GM10266 (cell line): ENCODE data around the gene LEUTX.
"Not testable (repeated sequence)": the region's sequence is repeated elsewhere in the genome, so short reads cannot be mapped to it uniquely, and the experiment has no call there.

Source experiments
- DNase-seq: peaks from one replicate; pipeline ENCODE4 v3.0.0; 2012; ENCODE audit errors: extremely low spot score
- CTCF ChIP-seq: IDR thresholded peaks from 2 replicates; pipeline ENCODE4 v1.5.1; 2012; ENCODE audit warnings: mild to moderate bottlenecking, low read depth; ENCODE audit not compliant: control insufficient read depth, insufficient read depth; ENCODE audit errors: missing control alignments

Gene LEUTX

GRCh38 chr19:39802958-39803357 lies 24.3 kb downstream of the LEUTX start:
- TF ChIP-seq CTCF: no peak
- DNase-seq: no peak

GRCh38 chr19:39805104-39805503 lies 26.4 kb downstream of the LEUTX start:
- no peak for DNase-seq

DNA sequence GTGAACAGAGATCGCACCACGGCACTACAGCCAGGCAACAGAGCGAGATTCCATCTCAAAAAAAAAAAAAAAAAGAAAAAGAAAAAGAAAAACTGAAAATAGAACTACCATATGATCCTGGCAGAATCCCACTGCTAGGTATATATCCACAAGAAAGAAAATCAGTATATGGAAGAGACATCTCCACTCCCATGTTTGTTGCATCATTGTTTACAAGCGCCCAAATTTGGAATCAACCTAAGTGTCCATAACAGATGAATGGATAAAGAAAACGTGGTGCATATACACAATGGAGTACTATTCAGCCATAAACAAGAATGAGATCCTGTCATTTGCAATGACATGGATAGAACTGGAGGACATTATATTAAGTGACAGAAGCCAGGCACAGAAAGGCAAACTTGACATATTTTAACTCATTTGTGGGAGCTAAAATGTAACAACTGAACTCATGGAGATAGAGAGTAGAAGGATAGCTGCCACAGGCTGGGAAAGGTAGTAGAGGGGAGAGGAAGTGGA lies 29.3 kb downstream of the LEUTX start:
- no peak for TF ChIP-seq CTCF
- no peak for DNase-seq

More at GRCh38 chr19:39805104-39805503, 26.4 kb downstream of the LEUTX start:
- TF ChIP-seq CTCF: no peak

GRCh38 chr19:39808688-39809087 lies 30.0 kb downstream of the LEUTX start:
- not testable (repeated sequence) for DNase-seq

DNA sequence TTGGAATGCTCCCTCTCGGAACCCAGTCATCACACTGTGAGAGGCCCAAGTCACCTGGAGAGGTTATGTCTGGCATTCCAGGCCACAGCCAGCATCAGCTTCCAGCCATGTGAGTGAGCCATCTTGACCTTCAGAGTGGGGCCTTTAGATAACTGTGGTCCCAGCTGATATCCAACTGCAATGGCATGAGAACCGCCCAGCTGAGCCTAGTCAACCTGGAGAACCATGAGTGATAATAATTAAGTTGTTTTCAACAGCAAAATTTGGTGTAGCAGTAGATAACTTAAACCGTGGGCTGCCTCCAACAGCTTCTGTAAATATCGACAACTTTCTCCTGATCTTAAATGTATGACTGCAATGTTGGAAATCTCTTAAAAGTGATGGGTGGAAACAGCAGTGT lies 30.7 kb downstream of the LEUTX start:
- TF ChIP-seq CTCF: no peak

DNA sequence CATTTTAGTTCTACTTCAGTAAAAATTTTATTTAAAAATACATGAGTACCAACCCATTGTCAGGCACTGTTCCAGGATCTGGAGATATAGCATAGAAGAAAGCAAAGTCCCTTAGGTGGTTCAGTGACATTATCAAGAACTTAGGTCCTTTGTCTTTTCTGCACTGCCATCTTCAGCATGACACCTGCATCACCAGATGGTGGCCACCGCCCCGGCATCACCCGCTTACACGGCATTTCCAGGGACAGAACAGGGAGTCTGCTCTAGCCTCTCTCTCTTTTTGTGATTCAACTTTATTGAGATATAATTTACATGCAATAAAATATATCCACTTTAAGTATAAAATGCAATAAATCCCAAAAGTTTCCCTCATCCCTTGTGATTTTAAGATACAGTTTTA lies 31.8 kb downstream of the LEUTX start:
- no peak for TF ChIP-seq CTCF
- no peak for DNase-seq

More for the DNA sequence above, 30.7 kb downstream of the LEUTX start:
- no peak for DNase-seq

DNA sequence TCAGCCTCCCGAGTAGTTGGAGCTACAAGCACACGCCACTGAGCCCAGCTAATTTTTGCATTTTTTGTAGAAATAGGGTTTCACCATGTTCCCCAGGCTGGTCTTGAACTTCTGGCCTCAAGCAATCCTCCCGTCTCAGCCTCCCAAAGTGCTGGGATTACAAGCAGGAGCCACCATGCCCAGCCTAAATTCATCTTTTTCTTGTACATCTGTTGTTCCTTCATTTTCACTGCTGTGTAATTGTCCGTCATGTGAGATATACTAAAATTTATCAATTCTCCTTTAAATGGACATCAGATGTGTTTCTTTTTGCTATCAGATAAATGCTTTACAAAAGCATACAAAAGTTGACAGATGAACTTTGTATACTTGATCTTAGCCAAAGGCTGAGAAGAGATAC lies 32.4 kb downstream of the LEUTX start:
- no peak for DNase-seq
- TF ChIP-seq CTCF: no peak
